K562 (cell line): ENCODE results near the gene BAIAP3. TPM values are rescaled to one million over a fixed set of nuclear protein-coding genes. Genes with fewer than 3 reads are reported as not detected.

Source experiments
- BRD4 ChIP-seq: fragments of 200-600 bp; sonication (generic); IDR thresholded peaks from 2 replicates; pipeline ENCODE4 v1.6.1; 2017; ENCODE audit warnings: inconsistent platforms
- CBX1 ChIP-seq: sonication (generic); IDR thresholded peaks from 2 replicates; pipeline ENCODE4 v1.6.1; 2016; ENCODE audit warnings: antibody characterized with exemption, low read depth, mild to moderate bottlenecking
- DDX20 ChIP-seq: fragments of 450-650 bp; IDR thresholded peaks from 2 replicates; pipeline ENCODE4 v1.6.1; 2016; ENCODE audit warnings: missing genetic modification characterization, low read depth, mild to moderate bottlenecking, missing compliant biosample characterization, moderate library complexity
- FOXJ2 ChIP-seq: fragments of 200-800 bp; sonication (Bioruptor generic); IDR thresholded peaks from 2 replicates; pipeline ENCODE4 v1.6.1; 2016; ENCODE audit warnings: missing genetic modification characterization, missing compliant biosample characterization
- KAT7 ChIP-seq: sonication (generic); formaldehyde crosslinking; IDR thresholded peaks from 2 replicates; pipeline ENCODE4 v1.8.0; 2022; ENCODE audit warnings: missing genetic modification reagents, mild to moderate bottlenecking, borderline replicate concordance
- LCOR ChIP-seq: sonication (generic); formaldehyde crosslinking; IDR thresholded peaks from 2 replicates; pipeline ENCODE4 v1.8.0; 2022; ENCODE audit warnings: mild to moderate bottlenecking, missing genetic modification reagents
- PTRF ChIP-seq: fragments of 450-650 bp; IDR thresholded peaks from 2 replicates; pipeline ENCODE4 v1.6.1; 2016; ENCODE audit warnings: mild to moderate bottlenecking, missing genetic modification characterization, missing compliant biosample characterization
- SAFB ChIP-seq: fragments of 200-400 bp; formaldehyde crosslinking; IDR thresholded peaks from 2 replicates; pipeline ENCODE4 v1.6.1; 2017; ENCODE audit warnings: low read depth, low read length, borderline replicate concordance
- SREBF1 ChIP-seq: fragments of 150-350 bp; IDR thresholded peaks from 2 replicates; pipeline ENCODE4 v1.6.1; 2014; ENCODE audit warnings: antibody characterized with exemption, low read depth, low read length, borderline replicate concordance
- TAL1 ChIP-seq: fragments of 450-650 bp; IDR thresholded peaks from 2 replicates; pipeline ENCODE4 v1.6.1; 2016; ENCODE audit warnings: mild to moderate bottlenecking
- ZNF436 ChIP-seq: fragments of 250-450, 450-650 bp; sonication (Bioruptor Pico); formaldehyde crosslinking; IDR thresholded peaks from 2 replicates; pipeline ENCODE4 v1.7.0; 2020; ENCODE audit warnings: mild to moderate bottlenecking
- polyA plus RNA-seq, 8 experiments: library from polyadenylated mRNA; depleted of rRNA in 4 of 8; stranded (reverse) in 5 of 8; unstranded in 3 of 8; fragments of >200 nt; fragmentation: Nextera tagmentation in 2 of 8; fragmentation: Illumina TruSeq in 1 of 8; extraction: Ambion mirVana in 2 of 8; extraction: Trizol in 1 of 8; gene quantifications; 2 replicates each; pipeline versions ENCODE4 v1.2.1 to v1.2.3, GENCODE V29; 2011 to 2014; ENCODE audit warnings: inconsistent platforms in 1 of 8, missing spikeins in 1 of 8
- total RNA-seq, 7 experiments: library from RNA; depleted of rRNA in 6 of 7; stranded (reverse); fragments of >200 nt in 6 of 7; fragmentation: Illumina TruSeq in 2 of 7; extraction: Trizol in 2 of 7; gene quantifications; 2 replicates each; pipeline versions ENCODE4 v1.2.1 to v1.2.3, GENCODE V29; 2011 to 2021; ENCODE audit warnings: low replicate concordance in 1 of 7
- TF ChIP-seq, protein P1 (sequence below): fragments of 450-650 bp; IDR thresholded peaks from 2 replicates; pipeline ENCODE4 v1.6.1; 2016; ENCODE audit warnings: mild to moderate bottlenecking, moderate library complexity
- TF ChIP-seq, protein P2 (sequence below): sonication (generic); formaldehyde crosslinking; IDR thresholded peaks from 2 replicates; pipeline ENCODE4 v1.8.0; 2023; ENCODE audit warnings: mild to moderate bottlenecking, missing genetic modification reagents
- TF ChIP-seq, protein P3 (sequence below): fragments of 450-650 bp; IDR thresholded peaks from one replicate; pipeline ENCODE4 v1.6.1; 2018; ENCODE audit warnings: mild to moderate bottlenecking, moderate library complexity; ENCODE audit not compliant: partially characterized antibody

Gene BAIAP3
- total and polyA plus RNA-seq, 9 of the 15 experiments (the other 6 are each of a cell fraction or from before 2014, with no cell fraction given): 0.03 to 4.5 (median 0.57) TPM; not detected in 1

- TF ChIP-seq, protein P1, sequence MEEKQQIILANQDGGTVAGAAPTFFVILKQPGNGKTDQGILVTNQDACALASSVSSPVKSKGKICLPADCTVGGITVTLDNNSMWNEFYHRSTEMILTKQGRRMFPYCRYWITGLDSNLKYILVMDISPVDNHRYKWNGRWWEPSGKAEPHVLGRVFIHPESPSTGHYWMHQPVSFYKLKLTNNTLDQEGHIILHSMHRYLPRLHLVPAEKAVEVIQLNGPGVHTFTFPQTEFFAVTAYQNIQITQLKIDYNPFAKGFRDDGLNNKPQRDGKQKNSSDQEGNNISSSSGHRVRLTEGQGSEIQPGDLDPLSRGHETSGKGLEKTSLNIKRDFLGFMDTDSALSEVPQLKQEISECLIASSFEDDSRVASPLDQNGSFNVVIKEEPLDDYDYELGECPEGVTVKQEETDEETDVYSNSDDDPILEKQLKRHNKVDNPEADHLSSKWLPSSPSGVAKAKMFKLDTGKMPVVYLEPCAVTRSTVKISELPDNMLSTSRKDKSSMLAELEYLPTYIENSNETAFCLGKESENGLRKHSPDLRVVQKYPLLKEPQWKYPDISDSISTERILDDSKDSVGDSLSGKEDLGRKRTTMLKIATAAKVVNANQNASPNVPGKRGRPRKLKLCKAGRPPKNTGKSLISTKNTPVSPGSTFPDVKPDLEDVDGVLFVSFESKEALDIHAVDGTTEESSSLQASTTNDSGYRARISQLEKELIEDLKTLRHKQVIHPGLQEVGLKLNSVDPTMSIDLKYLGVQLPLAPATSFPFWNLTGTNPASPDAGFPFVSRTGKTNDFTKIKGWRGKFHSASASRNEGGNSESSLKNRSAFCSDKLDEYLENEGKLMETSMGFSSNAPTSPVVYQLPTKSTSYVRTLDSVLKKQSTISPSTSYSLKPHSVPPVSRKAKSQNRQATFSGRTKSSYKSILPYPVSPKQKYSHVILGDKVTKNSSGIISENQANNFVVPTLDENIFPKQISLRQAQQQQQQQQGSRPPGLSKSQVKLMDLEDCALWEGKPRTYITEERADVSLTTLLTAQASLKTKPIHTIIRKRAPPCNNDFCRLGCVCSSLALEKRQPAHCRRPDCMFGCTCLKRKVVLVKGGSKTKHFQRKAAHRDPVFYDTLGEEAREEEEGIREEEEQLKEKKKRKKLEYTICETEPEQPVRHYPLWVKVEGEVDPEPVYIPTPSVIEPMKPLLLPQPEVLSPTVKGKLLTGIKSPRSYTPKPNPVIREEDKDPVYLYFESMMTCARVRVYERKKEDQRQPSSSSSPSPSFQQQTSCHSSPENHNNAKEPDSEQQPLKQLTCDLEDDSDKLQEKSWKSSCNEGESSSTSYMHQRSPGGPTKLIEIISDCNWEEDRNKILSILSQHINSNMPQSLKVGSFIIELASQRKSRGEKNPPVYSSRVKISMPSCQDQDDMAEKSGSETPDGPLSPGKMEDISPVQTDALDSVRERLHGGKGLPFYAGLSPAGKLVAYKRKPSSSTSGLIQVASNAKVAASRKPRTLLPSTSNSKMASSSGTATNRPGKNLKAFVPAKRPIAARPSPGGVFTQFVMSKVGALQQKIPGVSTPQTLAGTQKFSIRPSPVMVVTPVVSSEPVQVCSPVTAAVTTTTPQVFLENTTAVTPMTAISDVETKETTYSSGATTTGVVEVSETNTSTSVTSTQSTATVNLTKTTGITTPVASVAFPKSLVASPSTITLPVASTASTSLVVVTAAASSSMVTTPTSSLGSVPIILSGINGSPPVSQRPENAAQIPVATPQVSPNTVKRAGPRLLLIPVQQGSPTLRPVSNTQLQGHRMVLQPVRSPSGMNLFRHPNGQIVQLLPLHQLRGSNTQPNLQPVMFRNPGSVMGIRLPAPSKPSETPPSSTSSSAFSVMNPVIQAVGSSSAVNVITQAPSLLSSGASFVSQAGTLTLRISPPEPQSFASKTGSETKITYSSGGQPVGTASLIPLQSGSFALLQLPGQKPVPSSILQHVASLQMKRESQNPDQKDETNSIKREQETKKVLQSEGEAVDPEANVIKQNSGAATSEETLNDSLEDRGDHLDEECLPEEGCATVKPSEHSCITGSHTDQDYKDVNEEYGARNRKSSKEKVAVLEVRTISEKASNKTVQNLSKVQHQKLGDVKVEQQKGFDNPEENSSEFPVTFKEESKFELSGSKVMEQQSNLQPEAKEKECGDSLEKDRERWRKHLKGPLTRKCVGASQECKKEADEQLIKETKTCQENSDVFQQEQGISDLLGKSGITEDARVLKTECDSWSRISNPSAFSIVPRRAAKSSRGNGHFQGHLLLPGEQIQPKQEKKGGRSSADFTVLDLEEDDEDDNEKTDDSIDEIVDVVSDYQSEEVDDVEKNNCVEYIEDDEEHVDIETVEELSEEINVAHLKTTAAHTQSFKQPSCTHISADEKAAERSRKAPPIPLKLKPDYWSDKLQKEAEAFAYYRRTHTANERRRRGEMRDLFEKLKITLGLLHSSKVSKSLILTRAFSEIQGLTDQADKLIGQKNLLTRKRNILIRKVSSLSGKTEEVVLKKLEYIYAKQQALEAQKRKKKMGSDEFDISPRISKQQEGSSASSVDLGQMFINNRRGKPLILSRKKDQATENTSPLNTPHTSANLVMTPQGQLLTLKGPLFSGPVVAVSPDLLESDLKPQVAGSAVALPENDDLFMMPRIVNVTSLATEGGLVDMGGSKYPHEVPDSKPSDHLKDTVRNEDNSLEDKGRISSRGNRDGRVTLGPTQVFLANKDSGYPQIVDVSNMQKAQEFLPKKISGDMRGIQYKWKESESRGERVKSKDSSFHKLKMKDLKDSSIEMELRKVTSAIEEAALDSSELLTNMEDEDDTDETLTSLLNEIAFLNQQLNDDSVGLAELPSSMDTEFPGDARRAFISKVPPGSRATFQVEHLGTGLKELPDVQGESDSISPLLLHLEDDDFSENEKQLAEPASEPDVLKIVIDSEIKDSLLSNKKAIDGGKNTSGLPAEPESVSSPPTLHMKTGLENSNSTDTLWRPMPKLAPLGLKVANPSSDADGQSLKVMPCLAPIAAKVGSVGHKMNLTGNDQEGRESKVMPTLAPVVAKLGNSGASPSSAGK: peak; percentile 86; the same call in 1 of the 2 replicates
- TF ChIP-seq LCOR (CRISPR knock-in tag) (peak; percentile 59), FOXJ2 (tag) (no peak), PTRF (tag) (no peak), ZNF436 (CRISPR knock-in tag) (no peak), SREBF1 (no peak), KAT7 (peak; percentile 67; the same call in 1 of the 2 replicates), SAFB (0 out of 2 replicates have a peak, but pooled peaks have one; percentile 6), TAL1 (no peak), CBX1 (peak; percentile 26; the same call in 1 of the 2 replicates), DDX20 (tag) (no peak), BRD4 (peak; percentile 95)
- TF ChIP-seq, protein P2, sequence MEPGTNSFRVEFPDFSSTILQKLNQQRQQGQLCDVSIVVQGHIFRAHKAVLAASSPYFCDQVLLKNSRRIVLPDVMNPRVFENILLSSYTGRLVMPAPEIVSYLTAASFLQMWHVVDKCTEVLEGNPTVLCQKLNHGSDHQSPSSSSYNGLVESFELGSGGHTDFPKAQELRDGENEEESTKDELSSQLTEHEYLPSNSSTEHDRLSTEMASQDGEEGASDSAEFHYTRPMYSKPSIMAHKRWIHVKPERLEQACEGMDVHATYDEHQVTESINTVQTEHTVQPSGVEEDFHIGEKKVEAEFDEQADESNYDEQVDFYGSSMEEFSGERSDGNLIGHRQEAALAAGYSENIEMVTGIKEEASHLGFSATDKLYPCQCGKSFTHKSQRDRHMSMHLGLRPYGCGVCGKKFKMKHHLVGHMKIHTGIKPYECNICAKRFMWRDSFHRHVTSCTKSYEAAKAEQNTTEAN: no peak
- TF ChIP-seq, protein P3, sequence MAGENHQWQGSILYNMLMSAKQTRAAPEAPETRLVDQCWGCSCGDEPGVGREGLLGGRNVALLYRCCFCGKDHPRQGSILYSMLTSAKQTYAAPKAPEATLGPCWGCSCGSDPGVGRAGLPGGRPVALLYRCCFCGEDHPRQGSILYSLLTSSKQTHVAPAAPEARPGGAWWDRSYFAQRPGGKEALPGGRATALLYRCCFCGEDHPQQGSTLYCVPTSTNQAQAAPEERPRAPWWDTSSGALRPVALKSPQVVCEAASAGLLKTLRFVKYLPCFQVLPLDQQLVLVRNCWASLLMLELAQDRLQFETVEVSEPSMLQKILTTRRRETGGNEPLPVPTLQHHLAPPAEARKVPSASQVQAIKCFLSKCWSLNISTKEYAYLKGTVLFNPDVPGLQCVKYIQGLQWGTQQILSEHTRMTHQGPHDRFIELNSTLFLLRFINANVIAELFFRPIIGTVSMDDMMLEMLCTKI: no peak
Measured at GRCh38 chr16:1379304-1380076, 46.0 kb downstream of the BAIAP3 start (continued).
